Thyroid gland (tissue), 4 donors: ENCODE data around the gene LYRM1. TPM values are rescaled to one million over a fixed set of nuclear protein-coding genes. Genes with fewer than 3 reads are reported as not detected.

Source experiments
- DNase-seq, 2 donors: peaks; one replicate each; pipeline ENCODE4 v3.0.0-alpha.2; 2019
- H3K27ac ChIP-seq, 3 donors: fragments of 200-600 bp; sonication (generic); 1 replicate in 2 of 3; 2 replicates in 1 of 3; pipeline ENCODE4 v1.5.1; 2016 to 2019; ENCODE audit warnings: mild to moderate bottlenecking in 1 of 3, moderate library complexity in 1 of 3
- H3K27me3 ChIP-seq: fragments of 200-600 bp; sonication (generic); one replicate; pipeline ENCODE4 v1.5.1; 2019
- H3K36me3 ChIP-seq, 2 donors: fragments of 200-600 bp; sonication (generic); one replicate each; pipeline ENCODE4 v1.5.1; 2016 to 2019
- H3K4me1 ChIP-seq, 2 donors: fragments of 200-600 bp; sonication (generic); one replicate each; pipeline ENCODE4 v1.5.1; 2017 to 2019
- H3K4me3 ChIP-seq, 3 donors: fragments of 200-600 bp; sonication (generic); replicated peaks in 1 of 3; 1 replicate in 2 of 3; 2 replicates in 1 of 3; pipeline ENCODE4 v1.5.1; 2016; ENCODE audit warnings: mild to moderate bottlenecking in 1 of 3
- H3K9me3 ChIP-seq: fragments of 200-600 bp; sonication (generic); one replicate; pipeline ENCODE4 v1.5.1; 2017
- CTCF ChIP-seq, 6 experiments: fragments of 200-600 bp in 3 of 6; fragments of 450-650 bp in 3 of 6; sonication (generic) in 3 of 6; IDR thresholded peaks; one replicate each; pipeline ENCODE4 v1.5.1; 2016 to 2019; ENCODE audit warnings: antibody characterized with exemption in 6 of 6, mild to moderate bottlenecking in 2 of 6, inconsistent platforms in 1 of 6, moderate library complexity in 1 of 6
- POLR2A ChIP-seq, 2 donors: fragments of 450-650 bp; IDR thresholded peaks; one replicate each; pipeline ENCODE4 v1.6.1; 2017; ENCODE audit warnings: antibody characterized with exemption in 2 of 2, mild to moderate bottlenecking in 2 of 2, moderate library complexity in 1 of 2
- WGBS, 2 donors: methylation state at CpG; one replicate each; pipeline ENCODE4 v1.1.5; 2017; 5-methylcytosine and 5-hydroxymethylcytosine counted together
- intact Hi-C: fragments of 100-400 bp; cut with DNase I; formaldehyde crosslinking; loops from one replicate; pipeline ENCODE4 v1.15.1; 2023
- total RNA-seq, 4 donors: library from RNA; depleted of rRNA; stranded (reverse); fragments of >200 nt; gene quantifications; one replicate each; pipeline ENCODE4 v1.2.3, GENCODE V29; 2016

LYRM1 gene
- total RNA-seq, 4 donors from 2014 or later, result 32.8 to 43.7 (median 41.0) TPM

GRCh38 chr16:20871258-20871657 is 29.3 kb upstream of the LYRM1 start:
- H3K27ac ChIP-seq, result peak overlapping the region in 1 of 3 donors; percentile 52
- H3K36me3 ChIP-seq, result no peaks in the 10 kb centered on the region
- intact Hi-C loops, result no loop called here
- no peaks in the 10 kb centered on the region for H3K27me3 ChIP-seq
- no peak for DNase-seq
- 71 to 83% methylated on average over 2 of the region's 2 CpGs for WGBS, 2 donors
- no peak overlapping the region for H3K4me3 ChIP-seq
- peaks cover 24 to 48% of the 10 kb centered on the region in 2 donors for H3K4me1 ChIP-seq
- no peaks in the 10 kb centered on the region for H3K9me3 ChIP-seq
- TF ChIP-seq POLR2A (IDR thresholded peaks at IDR 0.05), result no peak
- no peak for TF ChIP-seq CTCF (IDR thresholded peaks at IDR 0.05)

DNA sequence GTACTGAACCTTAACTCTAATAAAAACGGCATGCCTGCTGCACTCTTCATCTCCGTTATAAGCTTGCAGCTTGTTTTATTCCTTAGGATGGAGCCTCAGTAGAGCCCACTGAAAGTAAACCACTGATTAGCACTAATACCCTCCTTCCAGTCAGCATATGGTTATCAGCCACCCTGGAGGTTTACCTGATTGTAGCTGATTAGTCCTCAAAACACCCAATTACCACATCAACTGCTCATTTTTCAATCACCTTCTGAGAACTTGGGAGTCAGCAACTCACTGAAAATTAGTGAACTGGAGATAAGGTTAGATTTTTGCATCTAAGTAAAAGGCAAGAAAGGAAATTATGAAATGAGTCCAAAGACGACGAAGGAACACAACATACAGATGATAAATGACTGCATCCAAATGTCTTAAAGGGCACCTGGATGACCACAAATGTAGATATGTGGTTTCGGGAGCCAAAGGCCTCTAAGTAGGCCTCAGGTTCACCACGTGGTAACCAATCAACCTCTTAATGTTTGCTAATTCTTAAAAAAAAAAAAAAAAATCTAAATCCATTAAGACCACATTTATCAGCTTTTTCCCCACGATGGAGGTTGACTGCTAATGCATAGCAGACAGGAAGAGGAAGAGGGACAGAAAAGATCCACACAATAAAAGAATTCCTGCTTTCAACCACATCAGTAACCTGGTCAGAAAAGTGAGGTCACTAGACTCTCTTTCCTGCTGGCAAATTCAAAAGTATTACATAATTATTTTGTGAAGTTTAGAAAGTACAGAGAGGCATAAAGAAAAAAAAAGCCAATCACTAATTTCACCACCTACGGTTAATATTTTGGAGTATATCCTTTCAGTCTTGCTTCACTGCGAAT is 28.4 kb upstream of the LYRM1 start:
- WGBS, 2 donors, result 85 to 86% methylated on average over 9 of the region's 9 CpGs
- Histone ChIP-seq H3K4me3 (no peak overlapping the region), H3K9me3 (no peaks in the 10 kb centered on the region), H3K4me1 (peaks cover 24 to 41% of the 10 kb centered on the region in 2 donors), H3K36me3 (no peaks in the 10 kb centered on the region), H3K27me3 (no peaks in the 10 kb centered on the region), H3K27ac (no peak overlapping the region)
- no peak for DNase-seq
- TF ChIP-seq POLR2A (IDR thresholded peaks at IDR 0.05) (no peak), CTCF (IDR thresholded peaks at IDR 0.05) (no peak)
- intact Hi-C loops, result no loop called here

GRCh38 chr16:20873331-20873730 is 27.2 kb upstream of the LYRM1 start:
- Histone ChIP-seq H3K4me3 (no peak overlapping the region), H3K9me3 (no peaks in the 10 kb centered on the region), H3K27ac (no peak overlapping the region), H3K4me1 (peaks cover 31 to 42% of the 10 kb centered on the region in 2 donors), H3K36me3 (no peaks in the 10 kb centered on the region), H3K27me3 (no peaks in the 10 kb centered on the region)
- TF ChIP-seq CTCF (IDR thresholded peaks at IDR 0.05), result no peak
- no peak for TF ChIP-seq POLR2A (IDR thresholded peaks at IDR 0.05)
- WGBS, 2 donors, result 97 to 100% methylated on average over 3 of the region's 3 CpGs
- intact Hi-C loops, result no loop called here
- DNase-seq, result no peak

GRCh38 chr16:20874088-20874581 is 26.4 kb upstream of the LYRM1 start:
- Histone ChIP-seq H3K4me1 (peaks cover 31 to 42% of the 10 kb centered on the region in 2 donors), H3K27me3 (no peaks in the 10 kb centered on the region), H3K36me3 (no peaks in the 10 kb centered on the region), H3K9me3 (no peaks in the 10 kb centered on the region), H3K4me3 (no peak overlapping the region), H3K27ac (no peak overlapping the region)
- intact Hi-C loops, result no loop called here
- WGBS, 2 donors, result 80 to 93% methylated on average over 4 of the region's 4 CpGs
- TF ChIP-seq POLR2A (IDR thresholded peaks at IDR 0.05), result no peak
- TF ChIP-seq CTCF (IDR thresholded peaks at IDR 0.05), result no peak
- DNase-seq, result no peak

- DNase-seq, result no peak
- no peak overlapping the region for H3K27ac ChIP-seq
- intact Hi-C loops, result no loop called here
- no peaks in the 10 kb centered on the region for H3K9me3 ChIP-seq
- no peak for TF ChIP-seq POLR2A (IDR thresholded peaks at IDR 0.05)
- peaks cover 40 to 51% of the 10 kb centered on the region in 2 donors for H3K4me1 ChIP-seq
- 88 to 93% methylated on average over 1 of the region's 1 CpG for WGBS, 2 donors
- no peaks in the 10 kb centered on the region for H3K36me3 ChIP-seq
- H3K27me3 ChIP-seq, result no peaks in the 10 kb centered on the region
- no peak overlapping the region for H3K4me3 ChIP-seq
Measured at GRCh38 chr16:20875355-20875650, 25.3 kb upstream of the LYRM1 start.
